HG02759 (cell line): ENCODE measurements around the gene UVSSA.
"Not testable (repeated sequence)": the region's sequence is repeated elsewhere in the genome, so short reads cannot be mapped to it uniquely, and the experiment has no call there.

ENCODE experiments used
- ATAC-seq: cut with Tn5 transposase; IDR thresholded peaks from one replicate; pipeline ENCODE4 v1.9.1; 2021; ENCODE audit warnings: mild to moderate bottlenecking, moderate library complexity; ENCODE audit not compliant: unreplicated experiment

UVSSA gene

DNA sequence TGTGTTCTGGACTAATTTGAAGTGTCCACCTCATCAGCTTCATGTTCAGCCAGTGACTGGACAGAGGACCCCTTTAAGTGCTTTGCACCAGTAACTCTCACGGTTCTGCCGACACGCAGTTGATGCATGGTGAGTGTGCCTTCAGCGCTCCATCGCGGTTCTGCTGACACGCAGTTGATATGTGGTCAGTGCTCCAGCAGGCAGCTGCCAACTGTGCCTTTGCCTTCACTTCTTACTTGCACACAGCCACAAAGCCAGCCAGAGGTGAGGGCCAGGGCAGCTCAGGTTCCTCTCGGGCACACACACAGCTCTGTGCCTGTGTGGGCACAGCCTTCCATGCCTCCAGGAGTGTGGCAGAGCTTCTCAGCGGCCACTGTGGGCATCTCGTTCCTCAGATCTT, 46.9 kb downstream of the UVSSA start:
- no peak for ATAC-seq

DNA sequence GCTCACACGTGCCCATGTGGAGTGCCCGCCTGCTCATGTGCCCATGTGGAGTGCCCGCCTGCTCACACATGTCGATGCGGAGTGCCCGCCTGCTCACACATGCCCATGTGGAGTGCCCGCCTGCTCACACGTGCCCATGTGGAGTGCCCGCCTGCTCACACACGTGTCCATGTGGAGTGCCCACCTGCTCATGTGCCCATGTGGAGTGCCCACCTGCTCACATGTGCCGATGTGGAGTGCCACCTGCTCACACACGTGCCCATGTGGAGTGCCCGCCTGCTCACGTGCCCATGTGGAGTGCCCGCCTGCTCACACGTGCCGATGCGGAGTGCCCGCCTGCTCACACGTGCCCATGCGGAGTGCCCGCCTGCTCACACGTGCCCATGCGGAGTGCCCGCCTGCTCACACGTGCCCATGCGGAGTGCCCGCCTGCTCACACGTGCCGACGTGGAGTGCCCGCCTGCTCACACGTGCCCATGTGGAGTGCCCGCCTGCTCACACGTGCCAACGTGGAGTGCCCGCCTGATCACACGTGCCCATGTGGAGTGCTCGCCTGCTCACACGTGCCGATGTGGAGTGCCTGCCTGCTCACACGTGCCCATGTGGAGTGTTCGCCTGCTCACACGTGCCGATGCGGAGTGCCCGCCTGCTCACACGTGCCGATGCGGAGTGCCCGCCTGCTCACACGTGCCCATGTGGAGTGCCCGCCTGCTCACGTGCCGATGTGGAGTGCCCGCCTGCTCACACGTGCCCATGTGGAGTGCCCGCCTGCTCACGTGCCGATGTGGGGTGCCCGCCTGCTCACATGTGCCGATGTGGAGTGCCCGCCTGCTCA, 47.8 kb downstream of the UVSSA start:
- ATAC-seq, result not testable (repeated sequence)

DNA sequence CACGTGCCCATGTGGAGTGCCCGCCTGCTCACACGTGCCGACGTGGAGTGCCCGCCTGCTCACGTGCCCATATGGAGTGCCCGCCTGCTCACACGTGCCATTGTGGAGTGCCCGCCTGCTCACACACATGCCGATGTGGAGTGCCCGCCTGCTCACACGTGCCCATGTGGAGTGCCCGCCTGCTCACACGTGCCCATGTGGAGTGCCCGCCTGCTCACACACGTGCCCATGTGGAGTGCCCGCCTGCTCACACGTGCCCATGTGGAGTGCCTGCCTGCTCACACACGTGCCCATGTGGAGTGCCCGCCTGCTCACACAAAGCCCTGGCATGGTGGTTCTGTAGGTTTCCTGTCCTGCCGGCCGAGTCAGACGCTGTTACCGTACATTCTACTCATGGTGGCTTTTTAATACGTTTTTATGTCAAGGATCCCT, 48.4 kb downstream of the UVSSA start:
- not testable (repeated sequence) for ATAC-seq

DNA sequence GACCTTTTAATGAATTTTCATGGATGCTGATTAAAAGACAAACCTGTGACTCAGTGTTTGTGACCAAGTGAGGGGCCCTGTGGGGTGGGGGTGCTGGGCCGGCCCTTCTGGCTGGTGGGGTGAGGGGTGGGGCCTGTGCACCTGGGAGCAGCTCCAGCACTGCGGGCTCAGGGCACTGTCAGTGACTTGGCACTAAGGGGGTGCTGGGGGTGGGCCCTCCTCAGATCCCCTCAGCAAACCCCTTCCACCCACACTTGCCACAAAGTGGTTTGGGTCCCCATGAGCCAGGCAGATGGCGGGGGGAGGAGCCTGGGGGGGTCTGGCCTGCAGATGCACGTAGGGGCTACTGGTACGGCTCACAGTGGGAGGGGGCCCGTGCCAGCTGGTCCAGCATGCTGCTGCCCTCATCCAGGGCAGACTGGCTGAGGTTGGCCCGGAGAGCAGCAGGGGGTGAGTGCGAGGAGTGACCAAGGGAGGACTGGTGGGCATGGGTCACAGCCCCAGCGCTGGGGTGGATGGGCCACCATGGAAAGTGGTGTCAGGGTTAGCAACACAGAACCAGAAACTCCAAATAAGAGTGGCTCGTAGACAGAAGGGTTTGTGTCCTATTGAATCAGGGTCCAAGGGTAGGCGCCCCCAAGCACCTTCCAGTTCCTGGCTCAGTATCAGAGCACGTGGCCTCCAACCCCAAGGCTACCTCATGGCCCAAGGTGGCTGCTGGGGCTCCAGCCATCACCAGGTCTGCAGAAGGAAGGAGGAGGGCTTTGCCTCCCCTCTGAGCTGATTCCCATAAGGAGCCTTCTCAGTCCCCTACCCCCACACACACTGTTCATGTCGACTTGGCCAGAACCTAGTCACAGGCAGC, 49.2 kb downstream of the UVSSA start:
- no peak for ATAC-seq

DNA sequence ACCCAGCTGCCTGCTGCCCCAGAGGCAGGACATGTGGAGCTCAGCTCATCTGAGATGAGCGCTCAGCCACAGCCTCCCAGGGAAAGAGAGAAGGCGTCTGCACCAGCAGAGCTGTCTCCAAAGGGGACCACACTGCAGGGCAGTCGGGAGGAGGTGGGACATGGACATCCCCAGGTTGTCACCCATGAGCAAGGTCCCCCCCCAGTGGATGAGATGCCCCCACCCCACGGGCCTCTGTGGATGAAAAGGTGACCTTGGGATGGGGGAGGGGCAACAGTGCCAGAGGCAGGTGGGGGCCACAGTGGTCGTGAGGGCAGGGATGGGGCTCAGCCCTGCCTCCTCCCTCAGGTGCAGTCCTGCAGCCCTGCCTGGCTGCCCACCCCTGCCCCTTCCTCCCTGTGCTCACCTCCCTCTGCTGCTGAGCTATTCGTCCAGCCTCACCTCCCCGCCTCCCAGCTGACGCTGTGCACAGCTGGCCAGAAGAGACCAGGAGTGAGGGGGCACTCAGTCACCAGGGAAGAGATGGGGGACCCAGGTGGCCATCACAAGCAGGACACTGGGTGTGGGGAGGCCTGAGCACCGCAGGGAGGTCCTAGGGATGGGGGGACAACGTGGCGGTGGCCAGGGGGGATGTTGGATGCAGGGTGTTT, 49.9 kb downstream of the UVSSA start:
- ATAC-seq, result no peak

DNA sequence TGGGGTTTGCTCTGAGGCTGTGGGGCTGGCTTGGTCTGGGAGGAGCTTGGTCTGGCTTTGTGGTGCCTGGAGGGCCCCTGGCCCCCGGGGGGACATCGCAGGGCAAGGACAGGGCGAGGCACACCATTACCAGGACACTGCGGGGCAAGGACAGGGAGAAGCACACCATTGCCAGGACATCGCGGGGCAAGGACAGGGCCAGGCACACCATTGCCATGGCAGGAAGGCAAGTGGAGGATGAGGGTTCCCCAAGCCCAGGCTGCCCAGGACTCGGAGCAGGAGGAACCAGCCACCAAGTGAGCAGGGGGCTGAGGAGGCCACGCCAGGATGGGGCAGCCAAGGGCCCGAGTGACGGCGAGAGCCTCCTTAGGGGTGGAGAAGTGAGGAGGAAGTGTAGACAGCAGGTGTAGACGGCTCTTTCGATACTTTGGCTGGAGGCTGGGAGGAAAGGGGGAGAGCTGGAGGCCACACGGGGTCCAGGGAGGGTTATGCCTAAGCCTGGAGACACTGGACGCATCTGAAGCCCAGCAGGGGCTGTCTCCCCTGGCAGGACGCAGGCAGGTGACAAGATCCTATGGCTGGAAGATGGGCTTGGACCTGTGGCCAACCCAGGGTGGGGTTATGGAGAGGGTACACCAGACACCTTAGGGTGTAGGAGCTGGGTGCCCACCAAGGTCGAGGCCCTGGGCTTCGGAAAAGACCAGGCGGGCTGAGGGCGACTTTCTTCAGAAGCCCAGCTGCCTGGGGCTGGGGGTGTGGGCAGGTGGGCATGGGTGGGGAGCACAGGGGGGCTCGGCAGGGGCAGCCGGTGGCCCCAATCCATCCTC, 51.9 kb downstream of the UVSSA start:
- ATAC-seq, result no peak

DNA sequence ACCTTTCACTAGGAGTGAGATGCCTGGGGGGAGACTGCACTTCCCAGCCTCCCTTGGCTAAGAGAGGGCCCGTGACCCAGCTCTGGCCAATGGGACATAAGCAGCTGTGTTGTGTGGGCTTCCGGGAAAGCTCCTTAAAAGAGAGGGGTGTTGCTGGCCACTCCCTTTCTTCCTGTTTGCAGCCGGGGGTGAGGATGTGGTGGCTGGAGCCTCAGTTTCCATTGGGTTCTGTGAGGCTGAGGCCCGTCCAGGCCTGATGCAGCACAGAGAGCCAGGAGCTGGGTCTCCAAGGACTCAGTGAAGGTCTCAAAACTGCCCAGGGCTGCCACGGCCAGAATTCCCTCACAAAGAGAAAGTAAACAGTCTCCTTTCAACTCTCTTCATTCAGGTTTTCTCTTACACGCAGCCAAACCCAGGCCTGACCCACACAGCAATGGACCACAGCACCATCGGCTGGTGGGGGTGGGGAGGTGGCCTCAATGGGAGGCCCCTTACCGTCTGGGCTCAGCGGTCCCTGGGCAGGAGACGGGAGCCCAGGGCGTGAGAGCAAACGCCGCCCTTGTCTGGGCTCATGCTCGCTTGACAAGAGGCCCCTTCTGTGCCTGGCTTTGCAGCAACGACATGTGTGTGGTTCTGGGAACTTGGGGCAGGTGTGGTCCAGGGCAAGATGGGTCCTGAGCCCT, 52.6 kb downstream of the UVSSA start:
- no peak for ATAC-seq

DNA sequence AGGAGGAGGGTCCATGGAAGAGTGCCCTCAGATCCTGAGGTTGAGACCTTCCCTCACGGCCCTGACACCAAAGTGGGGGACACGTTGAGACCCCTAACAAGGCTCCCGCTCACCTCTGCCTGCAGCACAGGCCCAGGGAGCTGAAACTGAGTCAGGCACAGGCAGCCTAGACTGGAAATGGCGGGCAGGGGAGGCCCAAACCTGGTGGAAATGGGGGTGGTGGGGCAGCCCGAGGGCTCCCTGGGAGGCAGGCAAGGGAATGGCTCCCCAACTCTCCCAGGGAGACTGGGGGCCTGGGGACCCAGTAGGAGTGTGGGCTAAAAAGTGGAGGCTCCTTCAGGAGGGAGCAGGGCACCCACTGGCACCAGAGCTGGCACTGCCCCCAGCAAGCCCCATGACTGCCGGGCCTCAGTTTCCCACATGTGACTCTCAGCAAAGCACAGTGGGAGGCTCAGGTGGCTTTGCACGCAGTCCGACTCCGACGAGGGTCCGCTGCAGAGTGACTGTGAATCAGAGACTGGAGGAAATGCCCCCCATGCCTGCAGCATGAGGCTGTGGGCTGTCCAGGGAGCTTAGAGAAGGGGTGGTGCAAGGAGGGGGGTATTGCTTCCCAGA, 53.3 kb downstream of the UVSSA start:
- no peak for ATAC-seq

DNA sequence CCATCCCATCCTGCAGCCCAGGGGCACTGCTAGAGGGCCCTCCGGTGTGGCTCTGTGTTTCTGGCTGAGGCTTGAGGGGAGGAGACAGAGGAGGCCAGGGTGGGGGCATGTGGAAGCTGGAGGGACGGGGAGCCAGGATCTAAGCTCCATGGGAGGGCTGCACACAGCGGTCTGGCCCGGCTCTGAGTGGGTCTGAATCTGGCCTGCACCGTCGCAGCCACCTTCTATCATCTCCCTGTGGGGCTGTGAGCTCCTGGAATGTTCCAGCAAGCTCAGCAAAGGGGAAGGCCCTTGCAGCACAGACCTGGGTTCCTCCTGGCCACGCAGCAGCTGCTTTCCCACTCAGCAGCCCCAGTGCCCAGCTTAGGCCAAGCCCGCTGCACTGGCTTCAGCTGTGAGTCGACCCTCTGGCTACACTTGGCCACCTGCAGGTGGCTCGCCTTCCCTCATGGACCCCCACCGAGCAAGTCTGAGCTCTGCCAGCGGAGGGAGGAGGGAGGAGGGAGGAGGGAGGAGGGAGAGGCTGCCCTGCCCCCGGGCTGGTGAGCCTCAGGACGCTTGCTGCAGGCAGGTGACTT, 53.9 kb downstream of the UVSSA start:
- no peak for ATAC-seq

DNA sequence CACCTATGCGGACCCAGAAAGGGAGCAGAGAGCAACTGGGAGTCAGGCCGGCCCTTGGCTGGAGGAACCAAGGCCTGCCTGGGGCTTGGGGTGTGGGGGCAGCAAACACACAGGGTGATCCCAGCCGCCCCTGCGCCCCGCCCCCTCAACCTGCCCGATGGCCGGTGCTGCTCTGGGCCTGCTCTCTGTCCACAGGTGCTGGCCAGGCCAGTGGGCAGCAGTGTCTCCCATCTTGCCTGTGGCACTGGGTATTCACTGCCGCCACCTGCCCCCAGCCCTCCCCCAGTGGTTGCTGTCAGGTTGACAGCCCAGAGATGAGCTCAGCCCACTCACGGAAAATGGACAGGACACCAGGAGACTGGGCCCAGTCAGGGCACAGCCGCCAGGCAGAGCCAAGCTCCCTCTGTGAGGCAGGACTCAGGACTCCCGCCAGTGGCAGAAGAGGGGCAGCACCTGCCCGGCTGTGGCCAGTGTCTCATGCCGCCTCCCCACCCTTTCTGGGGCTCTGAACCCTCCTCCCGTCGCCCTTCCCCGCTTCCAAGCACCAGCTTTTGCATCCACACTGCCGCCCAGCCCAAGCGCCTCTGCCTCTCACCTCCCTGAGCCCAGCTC, 54.5 kb downstream of the UVSSA start:
- no peak for ATAC-seq

DNA sequence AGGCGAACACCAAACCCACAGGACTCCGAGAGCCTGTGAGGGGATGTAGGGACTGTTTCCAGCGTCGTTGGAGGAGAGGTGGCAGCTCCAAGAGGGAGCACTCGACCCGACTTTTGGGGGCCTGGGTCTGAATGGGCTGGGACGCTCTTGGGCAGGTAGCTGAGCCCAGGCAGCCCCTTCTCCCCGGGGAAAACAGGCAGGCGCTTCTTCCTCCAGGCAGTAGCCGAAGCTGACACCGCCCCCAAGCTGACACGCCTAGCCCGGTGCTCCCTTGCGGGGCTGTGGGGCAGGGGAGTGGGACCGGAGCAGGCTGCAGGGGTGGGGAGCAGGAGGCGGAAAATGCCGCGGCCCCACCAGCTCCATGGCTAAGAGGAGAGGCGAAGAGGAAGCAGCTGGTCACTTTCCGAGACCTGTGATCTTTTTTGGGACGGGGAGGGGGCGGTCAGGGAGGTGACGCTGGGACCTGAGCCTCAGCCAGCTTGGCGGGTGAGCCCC, 55.1 kb downstream of the UVSSA start:
- ATAC-seq, result no peak

DNA sequence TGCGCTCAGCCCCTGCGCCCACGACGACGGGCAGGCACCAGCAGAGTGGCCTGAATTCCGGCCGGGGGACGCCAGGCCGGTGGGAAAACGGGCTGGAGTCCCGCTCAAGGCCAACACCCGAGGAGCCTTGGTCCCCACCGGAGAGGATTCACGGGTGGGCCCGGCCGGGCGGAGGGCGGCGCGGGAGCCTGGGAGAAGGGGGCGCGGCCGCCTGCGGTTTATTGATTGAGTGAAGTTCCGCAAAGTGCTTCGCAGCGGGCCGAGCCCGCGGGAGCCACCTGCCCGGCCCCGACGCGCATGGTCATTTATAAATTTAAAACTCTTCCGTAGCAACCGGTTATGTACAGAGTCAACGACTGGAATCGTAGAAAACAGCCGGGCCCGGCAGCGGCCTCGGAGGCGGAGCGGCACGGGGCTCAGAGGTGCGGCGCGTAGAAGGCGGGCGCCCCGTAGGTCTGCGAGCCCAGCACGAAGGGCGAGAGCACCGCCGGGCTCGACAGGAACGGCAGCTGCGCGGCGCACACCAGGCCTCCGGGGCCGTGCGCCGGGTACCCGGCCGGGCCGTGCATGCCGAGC, 55.6 kb downstream of the UVSSA start:
- ATAC-seq, result no peak

DNA sequence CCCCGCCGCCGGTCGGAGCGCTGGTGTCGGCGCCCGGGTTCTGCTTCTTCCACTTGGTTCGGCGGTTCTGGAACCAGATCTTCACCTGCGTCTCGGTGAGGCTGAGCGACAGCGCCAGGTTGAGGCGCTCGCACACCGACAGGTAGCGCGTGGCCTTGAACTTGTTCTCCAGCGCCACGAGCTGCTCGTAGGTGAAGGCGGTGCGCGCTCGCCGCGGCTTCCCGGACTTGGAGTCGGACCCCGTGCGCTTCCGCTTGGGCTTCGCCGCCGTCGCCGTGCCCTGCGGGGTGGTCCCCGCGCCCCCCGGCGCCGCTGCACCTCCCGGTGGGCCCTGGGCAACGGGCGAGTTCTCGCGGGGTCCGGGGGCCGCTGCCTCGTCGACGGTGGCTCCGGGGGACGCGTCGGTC, 56.2 kb downstream of the UVSSA start:
- ATAC-seq, result no peak

DNA sequence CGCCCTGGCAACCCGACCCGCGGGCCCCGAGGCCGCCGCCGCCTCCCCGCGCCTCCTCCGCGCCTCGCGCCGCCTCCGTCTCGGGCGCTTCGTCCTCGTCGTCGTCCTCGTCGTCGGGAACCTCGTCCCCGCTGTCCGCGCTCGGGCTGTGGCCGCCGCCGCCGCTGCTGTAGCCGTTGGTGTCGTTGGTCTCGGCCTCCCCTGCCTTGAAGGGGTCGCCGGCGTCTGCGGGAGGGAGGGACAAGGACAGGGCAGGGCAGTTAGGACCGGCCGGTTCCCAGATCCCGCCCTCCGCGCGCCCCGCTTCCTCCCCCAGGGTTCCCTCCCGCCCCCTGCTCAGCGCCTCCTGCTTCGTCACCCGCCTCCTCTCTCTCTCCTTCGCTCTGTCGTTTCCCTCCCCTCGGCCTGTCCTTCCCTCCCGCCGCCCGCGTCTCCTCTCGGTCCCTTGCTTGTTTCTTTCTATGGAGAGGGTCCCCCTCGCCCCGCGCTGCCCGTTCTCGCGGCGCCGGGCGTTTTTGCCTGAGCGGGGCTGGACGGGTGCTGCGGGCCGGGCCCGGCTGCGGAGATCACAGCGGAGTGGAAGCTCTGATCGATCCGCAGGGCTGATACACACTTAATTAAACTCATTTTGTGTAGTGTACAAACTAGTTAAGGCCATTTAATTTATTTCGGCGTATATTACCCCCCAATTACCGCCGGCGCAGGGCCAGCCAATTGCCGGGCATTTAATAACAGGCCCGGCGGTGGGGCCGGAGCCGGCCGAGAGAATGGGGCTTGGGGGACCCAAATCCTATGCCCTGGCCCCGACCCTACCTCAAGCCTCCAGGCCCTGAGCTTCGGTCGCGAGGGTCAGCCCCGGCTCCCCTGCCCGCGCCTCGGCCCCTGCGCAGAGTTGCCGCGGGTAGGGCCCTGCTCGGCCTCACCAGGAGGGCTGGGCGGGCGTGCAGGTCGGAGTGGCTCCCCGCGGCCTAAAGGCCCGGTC, 56.9 kb downstream of the UVSSA start:
- ATAC-seq, result no peak

DNA sequence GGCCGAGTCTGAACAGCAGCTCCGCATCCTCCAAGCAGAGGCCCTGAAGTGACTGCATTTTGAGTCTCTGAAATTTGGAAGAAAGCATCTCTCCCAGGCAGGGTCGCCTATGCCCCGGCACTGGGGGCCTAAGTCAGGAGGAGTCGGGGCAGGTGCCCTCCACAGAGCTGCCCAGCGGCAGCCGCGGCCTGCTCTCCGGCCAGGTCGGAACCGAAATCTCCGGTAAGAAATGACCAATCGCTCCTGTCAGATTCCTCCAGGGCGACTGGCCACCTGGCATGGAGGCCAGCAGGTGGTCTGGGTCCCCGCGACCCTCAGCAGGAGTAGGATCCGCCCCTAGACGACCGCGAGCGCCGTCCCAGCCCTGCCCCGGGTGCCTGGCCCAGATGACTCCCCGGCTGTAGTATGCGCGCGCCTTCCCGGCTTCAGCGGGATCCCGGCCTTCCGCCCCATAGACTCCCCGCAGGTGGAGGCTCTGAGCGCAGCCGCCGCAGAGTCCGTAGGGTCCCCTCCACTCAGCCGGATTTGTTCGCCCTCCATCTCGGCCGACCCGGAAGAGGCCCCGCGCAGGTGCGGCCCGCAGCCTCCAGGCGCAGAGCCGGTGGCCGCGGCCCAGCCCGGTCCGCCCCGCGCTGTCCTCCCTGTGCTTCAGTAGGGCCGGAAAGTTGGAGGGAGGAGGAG, 57.7 kb downstream of the UVSSA start:
- ATAC-seq, result no peak

DNA sequence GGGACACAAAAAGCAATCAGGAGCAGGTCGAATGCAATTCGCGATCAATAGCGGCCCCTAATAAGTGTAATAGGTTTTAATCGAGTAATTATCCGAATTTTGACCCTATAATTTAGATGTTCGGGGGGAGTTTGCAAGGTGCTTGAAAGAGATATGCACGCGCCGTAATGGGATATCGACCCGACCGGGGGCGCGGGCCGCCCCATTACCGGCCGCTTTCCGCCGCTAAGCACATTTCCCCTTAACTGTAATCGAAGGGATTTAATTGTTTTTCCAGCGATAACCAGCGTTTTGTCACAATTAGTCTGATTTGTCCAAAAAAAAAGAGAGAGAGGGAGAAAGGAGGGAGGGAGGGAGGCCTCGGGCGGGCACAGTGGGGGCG, 58.2 kb downstream of the UVSSA start:
- ATAC-seq, result no peak
